DOHH2 (cell line): ENCODE results near the gene TMEM229B.

Experiments used
- H3F3A ChIP-seq: fragments of 200-600 bp; sonication (generic), shearing (Covaris generic); 2 replicates; pipeline ENCODE4 v1.6.0; 2016; ENCODE audit warnings: antibody characterized with exemption, mild to moderate bottlenecking; ENCODE audit not compliant: control insufficient read depth, insufficient read depth
- H3K27ac ChIP-seq: fragments of 200-600 bp; sonication (generic); 2 replicates; pipeline ENCODE4 v1.5.1; 2014; ENCODE audit warnings: low read depth, mild to moderate bottlenecking, low read length, moderate library complexity
- H3K27me3 ChIP-seq: fragments of 200-600 bp; sonication (generic); 2 replicates; pipeline ENCODE4 v1.6.1; 2014; ENCODE audit warnings: mild to moderate bottlenecking, low read length, mixed read lengths; ENCODE audit not compliant: control insufficient read depth
- H3K36me3 ChIP-seq: fragments of 200-600 bp; sonication (generic); 2 replicates; pipeline ENCODE4 v1.6.1; 2014; ENCODE audit warnings: mild to moderate bottlenecking, low read length, moderate library complexity, mixed read lengths; ENCODE audit not compliant: control insufficient read depth
- H3K4me1 ChIP-seq: fragments of 200-600 bp; sonication (generic); 2 replicates; pipeline ENCODE4 v1.6.1; 2014; ENCODE audit warnings: mild to moderate bottlenecking, low read length, mixed read lengths; ENCODE audit not compliant: control insufficient read depth
- H3K4me2 ChIP-seq: fragments of 200-600 bp; sonication (generic); 2 replicates; pipeline ENCODE4 v1.6.0; 2014; ENCODE audit warnings: mild to moderate bottlenecking, low read length, moderate library complexity
- H3K4me3 ChIP-seq: fragments of 200-600 bp; sonication (generic); 2 replicates; pipeline ENCODE4 v1.5.1; 2014; ENCODE audit warnings: mild to moderate bottlenecking, low read length, mixed read lengths
- H3K79me2 ChIP-seq: fragments of 200-600 bp; sonication (generic); 2 replicates; pipeline ENCODE4 v1.6.1; 2014; ENCODE audit warnings: mild to moderate bottlenecking, low read length, mixed read lengths; ENCODE audit not compliant: control insufficient read depth
- H3K9me2 ChIP-seq: fragments of 200-600 bp; sonication (generic); replicated peaks from 2 replicates; pipeline ENCODE4 v1.6.1; 2014; ENCODE audit warnings: mild to moderate bottlenecking, low read length, mixed read lengths; ENCODE audit not compliant: control insufficient read depth
- H3K9me3 ChIP-seq: fragments of 200-600 bp; sonication (generic); 2 replicates; pipeline ENCODE4 v1.6.1; 2014; ENCODE audit warnings: antibody characterized with exemption, low read length, mixed read lengths; ENCODE audit not compliant: control insufficient read depth, insufficient read depth
- H4K20me1 ChIP-seq: fragments of 200-600 bp; sonication (generic); 2 replicates; pipeline ENCODE4 v1.6.0; 2014; ENCODE audit warnings: low read depth, mild to moderate bottlenecking, antibody characterized with exemption, low read length, moderate library complexity; ENCODE audit not compliant: control insufficient read depth, insufficient read depth
- EZH2phosphoT487 ChIP-seq: fragments of 200-600 bp; sonication (generic); IDR thresholded peaks from 2 replicates; pipeline ENCODE4 v1.6.1; 2017; ENCODE audit warnings: borderline replicate concordance, mild to moderate bottlenecking, antibody characterized with exemption, low read length, moderate library complexity, mixed read lengths
- TF ChIP-seq, protein P1 (sequence below): fragments of 200-600 bp; sonication (generic); IDR thresholded peaks from one replicate; pipeline ENCODE4 v1.5.1; 2014; ENCODE audit warnings: antibody characterized with exemption, mild to moderate bottlenecking, low read depth, low read length; ENCODE audit not compliant: poor library complexity, severe bottlenecking

Gene TMEM229B

DNA sequence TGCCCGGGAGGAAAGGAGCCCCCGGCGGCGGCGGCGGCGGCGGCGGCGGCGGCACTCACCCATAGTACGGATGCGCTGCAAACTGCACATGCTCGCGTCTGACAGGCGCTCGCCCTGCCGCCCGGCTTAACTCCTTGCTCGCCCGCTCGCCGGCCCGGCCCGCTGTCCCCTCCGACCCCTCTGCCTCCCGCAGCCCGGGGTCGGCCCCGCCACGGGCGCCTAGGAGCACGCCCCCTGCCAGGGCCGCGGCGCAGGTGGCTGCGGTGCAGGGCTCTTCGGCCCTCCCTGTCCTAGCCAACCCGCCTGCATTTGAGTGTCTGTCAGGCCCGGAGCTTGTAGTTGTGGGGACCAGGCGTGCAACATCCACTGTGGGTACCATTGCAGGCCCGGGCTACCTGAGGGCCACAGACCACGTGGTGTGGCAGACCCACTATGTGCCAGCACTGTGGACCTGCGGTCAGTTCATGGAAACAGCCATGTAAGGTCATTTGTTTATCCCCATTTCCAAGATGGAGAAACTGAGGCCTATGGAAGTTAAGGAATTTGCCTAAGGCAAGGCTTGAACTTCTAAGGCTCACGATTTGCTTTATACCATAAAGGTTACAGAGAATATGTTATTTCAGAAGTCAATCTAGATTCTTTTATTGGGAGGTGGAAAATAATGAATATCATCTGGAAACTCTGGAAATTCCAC, 27.0 kb upstream of the TMEM229B start:
- H3K4me3 ChIP-seq, result peak overlapping the region; percentile 77
- TF ChIP-seq, protein P1, sequence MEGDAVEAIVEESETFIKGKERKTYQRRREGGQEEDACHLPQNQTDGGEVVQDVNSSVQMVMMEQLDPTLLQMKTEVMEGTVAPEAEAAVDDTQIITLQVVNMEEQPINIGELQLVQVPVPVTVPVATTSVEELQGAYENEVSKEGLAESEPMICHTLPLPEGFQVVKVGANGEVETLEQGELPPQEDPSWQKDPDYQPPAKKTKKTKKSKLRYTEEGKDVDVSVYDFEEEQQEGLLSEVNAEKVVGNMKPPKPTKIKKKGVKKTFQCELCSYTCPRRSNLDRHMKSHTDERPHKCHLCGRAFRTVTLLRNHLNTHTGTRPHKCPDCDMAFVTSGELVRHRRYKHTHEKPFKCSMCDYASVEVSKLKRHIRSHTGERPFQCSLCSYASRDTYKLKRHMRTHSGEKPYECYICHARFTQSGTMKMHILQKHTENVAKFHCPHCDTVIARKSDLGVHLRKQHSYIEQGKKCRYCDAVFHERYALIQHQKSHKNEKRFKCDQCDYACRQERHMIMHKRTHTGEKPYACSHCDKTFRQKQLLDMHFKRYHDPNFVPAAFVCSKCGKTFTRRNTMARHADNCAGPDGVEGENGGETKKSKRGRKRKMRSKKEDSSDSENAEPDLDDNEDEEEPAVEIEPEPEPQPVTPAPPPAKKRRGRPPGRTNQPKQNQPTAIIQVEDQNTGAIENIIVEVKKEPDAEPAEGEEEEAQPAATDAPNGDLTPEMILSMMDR, result no peak
- TF ChIP-seq EZH2phosphoT487, result peak; percentile 63; the same call in 1 of the 2 replicates

DNA sequence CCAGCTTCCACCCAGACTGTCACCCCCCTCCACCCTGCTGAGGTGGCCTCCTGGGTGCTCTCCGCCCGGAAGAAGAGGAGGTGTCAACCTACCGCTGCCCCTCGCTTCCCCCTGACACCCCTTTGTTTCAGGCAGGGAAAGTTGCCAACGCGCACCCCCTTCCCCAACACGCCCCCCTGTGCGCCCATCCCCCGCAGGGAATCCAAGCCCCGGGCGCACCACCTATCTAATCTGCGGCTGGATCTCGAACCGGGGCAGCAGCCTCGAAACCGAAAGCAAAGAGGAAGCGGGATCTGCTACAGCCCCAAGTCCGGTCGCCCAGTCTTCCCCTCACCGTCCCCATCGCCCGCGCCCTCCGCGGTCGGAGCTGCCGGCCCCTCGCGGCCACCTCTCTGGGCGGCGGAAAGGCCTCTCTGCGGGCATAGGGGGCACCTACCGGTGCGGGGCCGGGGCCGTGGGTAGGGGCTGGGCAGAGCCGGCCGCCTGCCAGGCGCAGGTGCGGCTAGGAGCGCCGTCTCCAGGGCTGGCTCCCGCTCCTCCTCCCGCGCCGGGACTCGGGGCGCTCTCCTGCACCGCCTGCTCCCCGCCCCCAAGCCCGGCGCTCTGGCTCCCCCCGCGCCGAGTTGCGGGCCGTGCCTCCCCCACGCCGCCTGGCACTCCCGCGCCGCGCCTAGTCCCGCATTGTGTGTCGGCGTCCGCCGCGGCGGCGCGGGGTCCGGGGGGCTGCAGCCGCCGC, 26.3 kb upstream of the TMEM229B start:
- Histone ChIP-seq H3K4me3 (peak overlapping the region; percentile 77), H3K4me2 (peak overlapping the region; percentile 76), H3K9me3 (no peaks in the 10 kb centered on the region), H3K27me3 (peaks cover 20% of the 10 kb centered on the region), H4K20me1 (no peaks in the 10 kb centered on the region), H3F3A (peaks cover 10% of the 10 kb centered on the region), H3K36me3 (no peaks in the 10 kb centered on the region), H3K79me2 (no peaks in the 10 kb centered on the region), H3K4me1 (peaks cover 51% of the 10 kb centered on the region), H3K27ac (no peak overlapping the region), H3K9me2 (no peaks in the 10 kb centered on the region)
- TF ChIP-seq, protein P1, result no peak
- TF ChIP-seq EZH2phosphoT487, result no peak

More for the DNA sequence above, 27.0 kb upstream of the TMEM229B start:
- Histone ChIP-seq H3F3A (peaks cover 10% of the 10 kb centered on the region), H3K9me2 (no peaks in the 10 kb centered on the region), H4K20me1 (no peaks in the 10 kb centered on the region), H3K36me3 (no peaks in the 10 kb centered on the region), H3K4me2 (peak overlapping the region; percentile 76), H3K79me2 (no peaks in the 10 kb centered on the region), H3K9me3 (no peaks in the 10 kb centered on the region), H3K4me1 (peaks cover 51% of the 10 kb centered on the region), H3K27me3 (peaks cover 22% of the 10 kb centered on the region), H3K27ac (no peak overlapping the region)

DNA sequence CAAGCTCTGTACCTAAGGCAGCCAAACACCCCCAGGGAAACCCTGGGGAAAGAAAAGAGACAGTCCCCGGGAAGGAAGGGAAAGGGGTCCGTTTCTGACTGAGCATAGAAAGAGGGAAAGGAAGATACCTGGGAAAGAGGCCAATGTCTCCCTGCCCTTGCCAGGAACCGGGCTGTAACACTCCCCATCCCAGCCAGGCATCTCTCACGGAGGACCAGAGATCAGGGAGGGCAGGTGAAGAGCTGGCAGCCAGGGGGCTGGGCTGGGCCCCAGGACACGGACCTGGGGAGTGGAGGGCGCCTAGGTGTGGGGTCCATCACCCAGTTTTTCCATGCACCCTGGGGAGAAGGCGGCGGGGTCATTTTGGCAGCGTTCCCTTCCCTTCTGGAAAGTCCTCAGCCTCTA, 25.7 kb upstream of the TMEM229B start:
- H3K36me3 ChIP-seq, result no peaks in the 10 kb centered on the region
- peaks cover 51% of the 10 kb centered on the region for H3K4me1 ChIP-seq
- TF ChIP-seq, protein P1, result no peak
- TF ChIP-seq EZH2phosphoT487, result no peak
- no peaks in the 10 kb centered on the region for H3K9me3 ChIP-seq
- H3K27me3 ChIP-seq, result peaks cover 20% of the 10 kb centered on the region
- H3K79me2 ChIP-seq, result no peaks in the 10 kb centered on the region
- H4K20me1 ChIP-seq, result no peaks in the 10 kb centered on the region
- no peaks in the 10 kb centered on the region for H3K9me2 ChIP-seq
- peak overlapping the region; percentile 77 for H3K4me3 ChIP-seq
- H3K4me2 ChIP-seq, result peak overlapping the region; percentile 76
- no peak overlapping the region for H3K27ac ChIP-seq
- peaks cover 10% of the 10 kb centered on the region for H3F3A ChIP-seq
